ENCODE results near the gene PRAMEF26. TPM values are rescaled to one million over a fixed set of nuclear protein-coding genes. Genes with fewer than 3 reads are reported as not detected.
"Not testable (repeated sequence)": the region's sequence is repeated elsewhere in the genome, so short reads cannot be mapped to it uniquely, and the experiment has no call there.

The PRAMEF26 gene
- total and polyA plus RNA-seq, 2 of the 8 experiments (the other 6 are each of a cell fraction or from before 2014, with no cell fraction given): not detected

DNA sequence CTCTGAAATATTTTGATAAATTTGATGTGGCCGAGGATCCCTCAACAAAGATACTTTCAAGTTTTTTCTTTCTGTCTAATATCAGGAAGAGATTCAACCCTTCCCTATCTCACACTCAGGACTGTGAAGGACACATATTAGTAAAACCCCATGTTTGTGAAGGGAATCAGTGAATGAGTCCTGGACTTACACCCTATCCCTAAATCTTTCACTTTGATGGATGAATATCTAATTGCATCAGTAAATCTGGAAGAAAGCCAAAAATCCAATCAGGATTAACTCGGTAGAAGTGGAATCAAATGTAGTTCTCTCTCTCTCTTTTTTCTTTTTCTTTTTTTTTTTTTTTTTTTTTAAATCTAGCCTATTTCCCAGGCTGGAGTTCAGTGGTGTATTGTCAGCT, 15.7 kb upstream of the PRAMEF26 start, which contains the start of gene PRAMEF9:
PRAMEF9 (plus strand) TSS at position 301 of the 400 bp plus-strand sequence. CDS start 3,433 bp downstream, outside the sequence.
- H3K79me1 ChIP-seq (ENCODE audit: low read depth, low read length); H2BK5ac ChIP-seq (ENCODE audit: low read depth, low read length); H3K9me3 ChIP-seq (ENCODE audit: insufficient read depth in 2 of 2, low read depth in 1 of 2, low read length in 1 of 2); H4K8ac ChIP-seq (ENCODE audit: extremely low read depth, insufficient read depth, low read length); H2BK12ac ChIP-seq (ENCODE audit: low read depth, low read length); H3K4me1 ChIP-seq (replicated peaks in 1 of 4; ENCODE audit: control insufficient read depth in 3 of 4, insufficient read depth in 4 of 4, low read length in 3 of 4); H4K5ac ChIP-seq (ENCODE audit: insufficient read length, low read depth, low read length); H2AK5ac ChIP-seq (ENCODE audit: low read depth, low read length); FAIRE-seq; CTCF ChIA-PET (ENCODE audit: partially characterized antibody); H3K27me3 ChIP-seq (replicated peaks in 1 of 4; ENCODE audit: control insufficient read depth in 3 of 4, extremely low read depth in 1 of 4, insufficient read depth in 3 of 4, low read length in 3 of 4); H2BK15ac ChIP-seq (ENCODE audit: low read length); H3K56ac ChIP-seq (replicated peaks; ENCODE audit: insufficient read length, low read depth, low read length); H3K4me2 ChIP-seq (ENCODE audit: insufficient read depth in 1 of 2, low read depth in 2 of 2, low read length in 2 of 2); H3K4me3 ChIP-seq (ENCODE audit: extremely low read depth in 1 of 4, insufficient read depth in 2 of 4, low read depth in 3 of 4, low read length in 4 of 4); H3K9ac ChIP-seq (replicated peaks in 1 of 4; ENCODE audit: extremely low read depth in 1 of 4, low read depth in 3 of 4, low read length in 3 of 4); H3K23me2 ChIP-seq (ENCODE audit: low read depth, low read length); DNase-seq (ENCODE audit: low read depth in 1 of 2, low spot score in 2 of 2); H3K27ac ChIP-seq (ENCODE audit: low read depth, low read length); H3K23ac ChIP-seq (ENCODE audit: insufficient read length); H2AFZ ChIP-seq (ENCODE audit: low read length); H4K20me1 ChIP-seq (replicated peaks in 1 of 2; ENCODE audit: control insufficient read depth in 1 of 2, insufficient read depth in 2 of 2, low read length in 2 of 2); H2BK20ac ChIP-seq (ENCODE audit: low read length); H3K4ac ChIP-seq (replicated peaks; ENCODE audit: insufficient read length, low read depth, low read length); H3K18ac ChIP-seq (ENCODE audit: extremely low read depth, low read length); H3K79me2 ChIP-seq (ENCODE audit: control insufficient read depth in 1 of 2, insufficient read depth in 2 of 2, low read length in 2 of 2); H3K36me3 ChIP-seq (ENCODE audit: control insufficient read depth in 2 of 4, insufficient read depth in 4 of 4, low read length in 3 of 4); POLR2A ChIA-PET (ENCODE audit: partially characterized antibody); H2BK120ac ChIP-seq (replicated peaks; ENCODE audit: low read depth, low read length); H3K14ac ChIP-seq (ENCODE audit: insufficient read length); H4K91ac ChIP-seq (replicated peaks; ENCODE audit: insufficient read length, low read length): not testable (repeated sequence)
- no CpG with 5 or more reads among the region's 2 CpGs for WGBS, 2 experiments (ENCODE audit: extremely low coverage in 1 of 2, insufficient coverage in 1 of 2, insufficient read length in 1 of 2, insufficient replicate concordance in 2 of 2, low coverage in 1 of 2, low lambda C conversion rate in 2 of 2, missing lambda C conversion rate in 1 of 2)

DNA sequence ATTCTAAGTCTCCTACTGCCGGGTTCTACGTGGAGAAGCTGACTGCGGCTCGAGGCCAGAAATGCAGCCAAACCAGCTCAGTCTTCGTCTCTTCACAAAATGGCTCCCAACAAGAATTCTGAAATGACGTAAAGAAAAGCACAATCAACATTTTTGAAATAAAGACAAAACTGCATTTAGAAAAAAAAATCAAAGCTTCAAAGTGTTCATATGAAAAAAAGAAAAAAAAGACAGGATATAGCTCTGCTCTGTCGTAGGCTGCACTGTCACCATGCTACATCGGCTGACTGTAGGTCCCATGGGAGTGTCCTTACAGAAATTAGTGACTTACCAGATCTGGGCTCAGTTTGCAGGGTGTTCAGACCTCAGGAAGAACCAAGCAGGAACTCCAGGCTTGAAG, 9.7 kb upstream of the PRAMEF26 start, which contains the start of gene HNRNPCL4:
HNRNPCL4 (minus strand) TSS at position 101 of the 400 bp plus-strand sequence. CDS start 164 bp downstream, outside the sequence.
- H2BK12ac ChIP-seq (ENCODE audit: low read depth, low read length); H3K23me2 ChIP-seq (ENCODE audit: low read depth, low read length); H3K14ac ChIP-seq (ENCODE audit: insufficient read length); H2BK5ac ChIP-seq (ENCODE audit: low read depth, low read length); FAIRE-seq; H4K20me1 ChIP-seq (replicated peaks in 1 of 2; ENCODE audit: control insufficient read depth in 1 of 2, insufficient read depth in 2 of 2, low read length in 2 of 2); CTCF ChIA-PET (ENCODE audit: partially characterized antibody); H3K56ac ChIP-seq (replicated peaks; ENCODE audit: insufficient read length, low read depth, low read length); H4K8ac ChIP-seq (ENCODE audit: extremely low read depth, insufficient read depth, low read length); H3K27me3 ChIP-seq (replicated peaks in 1 of 4; ENCODE audit: control insufficient read depth in 3 of 4, extremely low read depth in 1 of 4, insufficient read depth in 3 of 4, low read length in 3 of 4); H3K36me3 ChIP-seq (ENCODE audit: control insufficient read depth in 2 of 4, insufficient read depth in 4 of 4, low read length in 3 of 4); H2BK20ac ChIP-seq (ENCODE audit: low read length); H2BK15ac ChIP-seq (ENCODE audit: low read length); H3K4me2 ChIP-seq (ENCODE audit: insufficient read depth in 1 of 2, low read depth in 2 of 2, low read length in 2 of 2); H3K4me3 ChIP-seq (ENCODE audit: extremely low read depth in 1 of 4, insufficient read depth in 2 of 4, low read depth in 3 of 4, low read length in 4 of 4); H3K23ac ChIP-seq (ENCODE audit: insufficient read length); H3K79me2 ChIP-seq (ENCODE audit: control insufficient read depth in 1 of 2, insufficient read depth in 2 of 2, low read length in 2 of 2); H2AFZ ChIP-seq (ENCODE audit: low read length); POLR2A ChIA-PET (ENCODE audit: partially characterized antibody); H4K91ac ChIP-seq (replicated peaks; ENCODE audit: insufficient read length, low read length); H3K18ac ChIP-seq (ENCODE audit: extremely low read depth, low read length); H3K4ac ChIP-seq (replicated peaks; ENCODE audit: insufficient read length, low read depth, low read length); H4K5ac ChIP-seq (ENCODE audit: insufficient read length, low read depth, low read length); H3K9ac ChIP-seq (replicated peaks in 1 of 4; ENCODE audit: extremely low read depth in 1 of 4, low read depth in 3 of 4, low read length in 3 of 4); H2BK120ac ChIP-seq (replicated peaks; ENCODE audit: low read depth, low read length); DNase-seq (ENCODE audit: low read depth in 1 of 2, low spot score in 2 of 2); H3K9me3 ChIP-seq (ENCODE audit: insufficient read depth in 2 of 2, low read depth in 1 of 2, low read length in 1 of 2); H3K27ac ChIP-seq (ENCODE audit: low read depth, low read length); H3K79me1 ChIP-seq (ENCODE audit: low read depth, low read length); H3K4me1 ChIP-seq (replicated peaks in 1 of 4; ENCODE audit: control insufficient read depth in 3 of 4, insufficient read depth in 4 of 4, low read length in 3 of 4); H2AK5ac ChIP-seq (ENCODE audit: low read depth, low read length): not testable (repeated sequence)
- no CpG with 5 or more reads among the region's 8 CpGs for WGBS, 2 experiments (ENCODE audit: extremely low coverage in 1 of 2, insufficient coverage in 1 of 2, insufficient read length in 1 of 2, insufficient replicate concordance in 2 of 2, low coverage in 1 of 2, low lambda C conversion rate in 2 of 2, missing lambda C conversion rate in 1 of 2)

All from H1 (cell line).